H9 (cell line): ENCODE results near the gene NADK. TPM values are rescaled to one million over a fixed set of nuclear protein-coding genes. Genes with fewer than 3 reads are reported as not detected.

Source experiments
- DNase-seq: peaks from one replicate; pipeline ENCODE4 v3.0.0-alpha.2; 2017
- H2AFZ ChIP-seq: one replicate; pipeline ENCODE4 v1.6.1; 2013; ENCODE audit warnings: mild to moderate bottlenecking, low read length, control low read depth, moderate library complexity
- H2AK5ac ChIP-seq: 2 replicates; pipeline ENCODE4 v1.6.1; 2013; ENCODE audit warnings: low read length, control low read depth, mixed read lengths; ENCODE audit not compliant: insufficient read length
- H2BK120ac ChIP-seq: one replicate; pipeline ENCODE4 v1.6.1; 2013; ENCODE audit warnings: low read depth, mild to moderate bottlenecking, low read length, control low read depth, inconsistent platforms; ENCODE audit not compliant: poor library complexity, severe bottlenecking
- H2BK12ac ChIP-seq: 2 replicates; pipeline ENCODE4 v1.6.1; 2013; ENCODE audit warnings: low read length, control low read depth, mixed read lengths, low read depth; ENCODE audit not compliant: insufficient read length
- H2BK15ac ChIP-seq: 2 replicates; pipeline ENCODE4 v1.6.1; 2013; ENCODE audit warnings: low read depth, low read length, control low read depth
- H2BK20ac ChIP-seq: one replicate; pipeline ENCODE4 v1.6.1; 2013; ENCODE audit warnings: low read depth, mild to moderate bottlenecking, low read length, control low read depth, inconsistent platforms; ENCODE audit not compliant: poor library complexity, severe bottlenecking
- H2BK5ac ChIP-seq: 2 replicates; pipeline ENCODE4 v1.6.1; 2013; ENCODE audit warnings: low read length, control low read depth, mixed read lengths; ENCODE audit not compliant: insufficient read length
- H3K14ac ChIP-seq: 2 replicates; pipeline ENCODE4 v1.6.1; 2013; ENCODE audit warnings: low read length, control low read depth; ENCODE audit not compliant: insufficient read depth
- H3K18ac ChIP-seq: 2 replicates; pipeline ENCODE4 v1.6.1; 2013; ENCODE audit warnings: low read depth, mild to moderate bottlenecking, mixed read lengths, low read length, control low read depth; ENCODE audit not compliant: insufficient read length
- H3K23ac ChIP-seq: 2 replicates; pipeline ENCODE4 v1.6.1; 2013; ENCODE audit warnings: low read length, control low read depth, mixed read lengths, low read depth; ENCODE audit not compliant: insufficient read length
- H3K23me2 ChIP-seq: 2 replicates; pipeline ENCODE4 v1.6.1; 2013; ENCODE audit warnings: low read depth, mild to moderate bottlenecking, mixed read lengths, low read length, control low read depth; ENCODE audit not compliant: insufficient read length, poor library complexity, severe bottlenecking
- H3K27ac ChIP-seq: 2 replicates; pipeline ENCODE4 v1.5.1; 2013; ENCODE audit warnings: low read length, control low read depth, mixed read lengths, low read depth; ENCODE audit not compliant: insufficient read length
- H3K27me3 ChIP-seq: 2 replicates; pipeline ENCODE4 v1.6.1; 2013; ENCODE audit warnings: low read length, control low read depth, inconsistent platforms; ENCODE audit not compliant: insufficient read depth
- H3K4ac ChIP-seq: 2 replicates; pipeline ENCODE4 v1.6.1; 2013; ENCODE audit warnings: low read depth, mild to moderate bottlenecking, control low read depth, inconsistent platforms, low read length, moderate library complexity
- H3K4me1 ChIP-seq: 2 replicates; pipeline ENCODE4 v1.6.1; 2013; ENCODE audit warnings: low read length, control low read depth, inconsistent platforms; ENCODE audit not compliant: insufficient read depth
- H3K4me2 ChIP-seq: 2 replicates; pipeline ENCODE4 v1.6.1; 2013; ENCODE audit warnings: low read length, control low read depth, mixed read lengths; ENCODE audit not compliant: insufficient read length, insufficient read depth
- H3K56ac ChIP-seq: 2 replicates; pipeline ENCODE4 v1.6.1; 2013; ENCODE audit warnings: low read depth, mild to moderate bottlenecking, mixed read lengths, low read length, control low read depth; ENCODE audit not compliant: insufficient read length
- H3K79me1 ChIP-seq: 2 replicates; pipeline ENCODE4 v1.6.1; 2013; ENCODE audit warnings: low read depth, mild to moderate bottlenecking, moderate library complexity, low read length, control low read depth, inconsistent platforms; ENCODE audit not compliant: insufficient read depth, poor library complexity, severe bottlenecking
- H3K79me2 ChIP-seq: 2 replicates; pipeline ENCODE4 v1.6.1; 2013; ENCODE audit warnings: low read length, control low read depth, inconsistent platforms; ENCODE audit not compliant: insufficient read depth
- H3K9ac ChIP-seq: 2 replicates; pipeline ENCODE4 v1.6.1; 2013; ENCODE audit warnings: low read length, control low read depth, mixed read lengths; ENCODE audit not compliant: insufficient read length; ENCODE audit errors: extremely low read depth
- H3K9me3 ChIP-seq: one replicate; pipeline ENCODE4 v1.6.1; 2013; ENCODE audit warnings: low read depth, low read length, inconsistent platforms; ENCODE audit not compliant: control insufficient read depth
- H3T11ph ChIP-seq: one replicate; pipeline ENCODE4 v1.6.1; 2013; ENCODE audit warnings: mild to moderate bottlenecking, low read length, control low read depth, inconsistent platforms
- H4K20me1 ChIP-seq: one replicate; pipeline ENCODE4 v1.6.1; 2013; ENCODE audit not compliant: control insufficient read depth, insufficient read length, insufficient read depth
- H4K5ac ChIP-seq: 2 replicates; pipeline ENCODE4 v1.6.1; 2013; ENCODE audit warnings: low read depth, mild to moderate bottlenecking, mixed read lengths, low read length, control low read depth; ENCODE audit not compliant: insufficient read length
- H4K8ac ChIP-seq: replicated peaks from 2 replicates; pipeline ENCODE4 v1.6.1; 2013; ENCODE audit warnings: low read length, control low read depth, mixed read lengths, low read depth; ENCODE audit not compliant: insufficient read length
- H4K91ac ChIP-seq: 2 replicates; pipeline ENCODE4 v1.6.1; 2013; ENCODE audit warnings: low read depth, mild to moderate bottlenecking, moderate library complexity, mixed read lengths, low read length, control low read depth; ENCODE audit not compliant: insufficient read length
- H3K27ac Mint-ChIP-seq, 3 experiments: 2 replicates in 2 of 3; 3 replicates in 1 of 3; pipeline ENCODE4 v1.8.0; 2020 to 2021; ENCODE audit warnings: mixed read lengths in 3 of 3, mild to moderate bottlenecking in 1 of 3, moderate library complexity in 1 of 3
- H3K27me3 Mint-ChIP-seq: 2 replicates; pipeline ENCODE4 v1.8.0; 2021; ENCODE audit warnings: low read depth, mild to moderate bottlenecking, moderate library complexity, mixed read lengths
- H3K36me3 Mint-ChIP-seq, 3 experiments: 2 replicates in 2 of 3; 3 replicates in 1 of 3; pipeline ENCODE4 v1.8.0; 2020 to 2021; ENCODE audit warnings: low read depth in 3 of 3, mixed read lengths in 3 of 3; ENCODE audit not compliant: insufficient read depth in 1 of 3
- H3K4me1 Mint-ChIP-seq, 2 experiments: 2 replicates each; pipeline ENCODE4 v1.8.0; 2020; ENCODE audit warnings: mixed read lengths in 2 of 2
- H3K4me3 Mint-ChIP-seq, 2 experiments: 2 replicates in 1 of 2; 3 replicates in 1 of 2; pipeline ENCODE4 v1.8.0; 2020 to 2021; ENCODE audit warnings: mild to moderate bottlenecking in 2 of 2, mixed read lengths in 2 of 2, moderate library complexity in 1 of 2
- H3K9me3 Mint-ChIP-seq, 2 experiments: 2 replicates in 1 of 2; 3 replicates in 1 of 2; pipeline ENCODE4 v1.8.0; 2020; ENCODE audit warnings: mild to moderate bottlenecking in 2 of 2, mixed read lengths in 2 of 2, moderate library complexity in 1 of 2
- CTCF ChIP-seq: fragments of 200-600 bp; sonication (generic); conservative IDR thresholded peaks from 3 replicates; pipeline ENCODE4 v1.8.0; 2021; ENCODE audit warnings: antibody characterized with exemption, mild to moderate bottlenecking
- WGBS: extraction: QIAGEN DNeasy Blood & Tissue Kit; methylation state at CpG from one replicate; pipeline ENCODE4 v1.1.7; 2013; ENCODE audit warnings: missing lambda C conversion rate, low lambda C conversion rate, mixed read lengths; ENCODE audit not compliant: insufficient read length; ENCODE audit errors: extremely low coverage; 5-methylcytosine and 5-hydroxymethylcytosine counted together
- total RNA-seq: library from RNA; stranded (reverse); gene quantifications from 2 replicates; pipeline ENCODE4 v1.2.1, GENCODE V29; 2021

The NADK gene
- total RNA-seq, 1 experiment from 2014 or later: 105 TPM

GRCh38 chr1:1788136-1788535, 9.9 kb upstream of the NADK start:
- Histone ChIP-seq H3K18ac (no peak overlapping the region), H3K27me3 (no peaks in the 10 kb centered on the region), H3K9ac (no peak overlapping the region), H2AFZ (no peak overlapping the region), H2BK15ac (no peak overlapping the region), H3K23ac (no peak overlapping the region), H2BK120ac (no peak overlapping the region), H3K79me1 (peaks cover 3% of the 10 kb centered on the region), H4K5ac (no peak overlapping the region), H3K4me2 (no peak overlapping the region), H3K56ac (no peak overlapping the region), H3T11ph (no peak overlapping the region), H3K14ac (no peak overlapping the region), H3K9me3 (no peaks in the 10 kb centered on the region), H3K23me2 (no peaks in the 10 kb centered on the region), H3K27ac (no peak overlapping the region), H2AK5ac (no peak overlapping the region), H4K20me1 (no peaks in the 10 kb centered on the region), H2BK20ac (no peak overlapping the region), H3K4ac (no peak overlapping the region), H2BK5ac (no peak overlapping the region), H4K91ac (no peak overlapping the region), H4K8ac (no peak overlapping the region), H3K4me1 (no peaks in the 10 kb centered on the region), H3K79me2 (no peaks in the 10 kb centered on the region), H2BK12ac (no peak overlapping the region)
- DNase-seq: no peak
- Mint-ChIP-seq H3K9me3 (no peaks in the 10 kb centered on the region; a peak in 1 of 5 replicates), H3K27ac (peak overlapping the region in 2 of 3 experiments; percentile 28 to 51; a peak in 1 of 7 replicates), H3K4me3 (no peak overlapping the region), H3K27me3 (no peaks in the 10 kb centered on the region; the same call in 1 of the 2 replicates), H3K36me3 (peaks cover 53 to 85% (median 77%) of the 10 kb centered on the region in 3 experiments), H3K4me1 (peaks cover 4 to 8% of the 10 kb centered on the region in 2 experiments)
- no CpG with 5 or more reads among the region's 7 CpGs for WGBS
- no peak for TF ChIP-seq CTCF
